Neural progenitor cell (in vitro differentiated cells): ENCODE measurements around the gene CENPB. TPM values are rescaled to one million over a fixed set of nuclear protein-coding genes. Genes with fewer than 3 reads are reported as not detected.

ENCODE experiments used
- DNase-seq: peaks from one replicate; pipeline ENCODE4 v3.0.0-alpha.2; 2016; ENCODE audit warnings: low spot score
- H2AFZ ChIP-seq: fragments of 200-600 bp; sonication (generic); replicated peaks from 2 replicates; pipeline ENCODE4 v1.6.1; 2016; ENCODE audit warnings: antibody characterized with exemption
- H3F3A ChIP-seq: fragments of 200-600 bp; sonication (generic); 2 replicates; pipeline ENCODE4 v1.6.1; 2016; ENCODE audit warnings: antibody characterized with exemption, low read depth
- H3K27ac ChIP-seq: fragments of 200-600 bp; sonication (generic); 2 replicates; pipeline ENCODE4 v1.5.1; 2016; ENCODE audit warnings: mild to moderate bottlenecking
- H3K27me3 ChIP-seq: fragments of 200-600 bp; sonication (generic); 2 replicates; pipeline ENCODE4 v1.6.1; 2016; ENCODE audit warnings: mild to moderate bottlenecking, moderate library complexity
- H3K36me3 ChIP-seq: fragments of 200-600 bp; sonication (generic); 2 replicates; pipeline ENCODE4 v1.5.1; 2016
- H3K4me1 ChIP-seq: fragments of 200-600 bp; sonication (generic); 2 replicates; pipeline ENCODE4 v1.6.1; 2016; ENCODE audit warnings: mixed run types
- H3K4me2 ChIP-seq: fragments of 200-600 bp; sonication (generic); 2 replicates; pipeline ENCODE4 v1.6.1; 2016
- H3K4me3 ChIP-seq: fragments of 200-600 bp; sonication (generic); 2 replicates; pipeline ENCODE4 v1.5.1; 2016
- H3K79me2 ChIP-seq: fragments of 200-600 bp; sonication (generic); 2 replicates; pipeline ENCODE4 v1.6.1; 2016; ENCODE audit warnings: low read depth
- H3K9ac ChIP-seq: fragments of 200-600 bp; sonication (generic); 2 replicates; pipeline ENCODE4 v1.6.1; 2016
- H3K9me3 ChIP-seq: fragments of 200-600 bp; sonication (generic); 2 replicates; pipeline ENCODE4 v1.5.1; 2016; ENCODE audit warnings: low read depth
- H4K20me1 ChIP-seq: fragments of 200-600 bp; sonication (generic); 2 replicates; pipeline ENCODE4 v1.6.1; 2016; ENCODE audit warnings: low read depth
- H3K27ac Mint-ChIP-seq: 3 replicates; pipeline ENCODE4 v1.8.0; 2021; ENCODE audit warnings: mixed read lengths
- H3K27me3 Mint-ChIP-seq: 2 replicates; pipeline ENCODE4 v1.8.0; 2022; ENCODE audit warnings: low read depth, mild to moderate bottlenecking, inconsistent platforms, moderate library complexity, mixed read lengths; ENCODE audit not compliant: insufficient read depth
- H3K36me3 Mint-ChIP-seq: 3 replicates; pipeline ENCODE4 v1.8.0; 2021; ENCODE audit warnings: mixed read lengths
- H3K4me1 Mint-ChIP-seq: 3 replicates; pipeline ENCODE4 v1.8.0; 2021; ENCODE audit warnings: mixed read lengths
- H3K4me3 Mint-ChIP-seq: 3 replicates; pipeline ENCODE4 v1.8.0; 2021; ENCODE audit warnings: mild to moderate bottlenecking, moderate library complexity, mixed read lengths
- H3K9me3 Mint-ChIP-seq: 3 replicates; pipeline ENCODE4 v1.8.0; 2020; ENCODE audit warnings: mixed read lengths
- CTCF ChIP-seq: fragments of 200-600 bp; sonication (generic); IDR thresholded peaks from 2 replicates; pipeline ENCODE4 v1.5.1; 2017; ENCODE audit warnings: antibody characterized with exemption, mild to moderate bottlenecking
- EZH2 ChIP-seq: fragments of 200-600 bp; sonication (generic); IDR thresholded peaks from 2 replicates; pipeline ENCODE4 v1.6.1; 2017; ENCODE audit warnings: antibody characterized with exemption, mild to moderate bottlenecking, moderate library complexity
- EZH2phosphoT487 ChIP-seq: fragments of 200-600 bp; sonication (generic); IDR thresholded peaks from 2 replicates; pipeline ENCODE4 v1.6.1; 2017; ENCODE audit warnings: antibody characterized with exemption
- total RNA-seq: library from RNA; depleted of rRNA; stranded (reverse); fragments of >200 nt; gene quantifications from 2 replicates; pipeline ENCODE4 v1.2.3, GENCODE V29; 2015; ENCODE audit warnings: low replicate concordance

The CENPB gene
- total RNA-seq, 1 donor from 2014 or later, result 5.0 TPM

- Mint-ChIP-seq H3K27ac (no peak overlapping the region), H3K36me3 (peaks cover 19% of the 10 kb centered on the region), H3K9me3 (no peaks in the 10 kb centered on the region), H3K27me3 (peaks cover 2% of the 10 kb centered on the region), H3K4me3 (no peak overlapping the region), H3K4me1 (peaks cover 10% of the 10 kb centered on the region)
- Histone ChIP-seq H3F3A (peaks cover 16% of the 10 kb centered on the region), H3K79me2 (no peaks in the 10 kb centered on the region), H3K27me3 (no peaks in the 10 kb centered on the region), H3K4me2 (peak overlapping the region; percentile 46), H2AFZ (no peak overlapping the region), H3K27ac (peak overlapping the region; percentile 79), H3K9ac (no peak overlapping the region), H3K9me3 (no peaks in the 10 kb centered on the region), H3K4me1 (peaks cover 28% of the 10 kb centered on the region), H3K4me3 (peak overlapping the region; percentile 16), H4K20me1 (peaks cover 6% of the 10 kb centered on the region), H3K36me3 (no peaks in the 10 kb centered on the region)
- DNase-seq, result peak; percentile 63
- no peak for TF ChIP-seq EZH2
Measured at GRCh38 chr20:3760655-3761348, 25.7 kb downstream of the CENPB start.

GRCh38 chr20:3759884-3760283 is 26.7 kb downstream of the CENPB start:
- peaks cover 4% of the 10 kb centered on the region for H3K4me1 Mint-ChIP-seq
- H3K36me3 Mint-ChIP-seq, result peaks cover 19% of the 10 kb centered on the region
- TF ChIP-seq EZH2phosphoT487 (no peak), CTCF (no peak), EZH2 (no peak)
- peak overlapping the region; percentile 91 for H3K27ac Mint-ChIP-seq
- DNase-seq, result no peak
- peaks cover 2% of the 10 kb centered on the region for H3K27me3 Mint-ChIP-seq
- Histone ChIP-seq H3F3A (peaks cover 16% of the 10 kb centered on the region), H3K4me3 (no peak overlapping the region), H3K36me3 (no peaks in the 10 kb centered on the region), H3K4me1 (peaks cover 28% of the 10 kb centered on the region), H3K27ac (peak overlapping the region; percentile 79), H3K27me3 (no peaks in the 10 kb centered on the region), H3K79me2 (no peaks in the 10 kb centered on the region), H4K20me1 (no peaks in the 10 kb centered on the region), H3K9ac (no peak overlapping the region), H3K9me3 (no peaks in the 10 kb centered on the region), H2AFZ (no peak overlapping the region), H3K4me2 (peak overlapping the region; percentile 46)
- no peaks in the 10 kb centered on the region for H3K9me3 Mint-ChIP-seq
- H3K4me3 Mint-ChIP-seq, result peak overlapping the region; percentile 62

- H3K9ac ChIP-seq, result no peak overlapping the region
- H2AFZ ChIP-seq, result no peak overlapping the region
- Mint-ChIP-seq H3K9me3 (no peaks in the 10 kb centered on the region), H3K4me1 (peaks cover 4% of the 10 kb centered on the region), H3K27ac (peak overlapping the region; percentile 91), H3K36me3 (peaks cover 21% of the 10 kb centered on the region), H3K27me3 (no peaks in the 10 kb centered on the region), H3K4me3 (peak overlapping the region; percentile 62)
- H3K27ac ChIP-seq, result no peak overlapping the region
- H3K9me3 ChIP-seq, result no peaks in the 10 kb centered on the region
- no peaks in the 10 kb centered on the region for H3K79me2 ChIP-seq
- no peaks in the 10 kb centered on the region for H4K20me1 ChIP-seq
- DNase-seq, result no peak
- TF ChIP-seq EZH2phosphoT487 (no peak), CTCF (no peak), EZH2 (no peak)
- H3K4me1 ChIP-seq, result peaks cover 28% of the 10 kb centered on the region
- peaks cover 16% of the 10 kb centered on the region for H3F3A ChIP-seq
- H3K27me3 ChIP-seq, result no peaks in the 10 kb centered on the region
- H3K4me2 ChIP-seq, result no peak overlapping the region
- H3K4me3 ChIP-seq, result no peak overlapping the region
- H3K36me3 ChIP-seq, result no peaks in the 10 kb centered on the region
Measured at GRCh38 chr20:3759316-3759823, 27.2 kb downstream of the CENPB start.

GRCh38 chr20:3758566-3758965 is 28.0 kb downstream of the CENPB start:
- no peak overlapping the region for H2AFZ ChIP-seq
- H3K9ac ChIP-seq, result no peak overlapping the region
- peaks cover 16% of the 10 kb centered on the region for H3F3A ChIP-seq
- no peak overlapping the region for H3K4me3 ChIP-seq
- DNase-seq, result no peak
- Mint-ChIP-seq H3K9me3 (no peaks in the 10 kb centered on the region), H3K4me1 (peaks cover 4% of the 10 kb centered on the region), H3K27me3 (no peaks in the 10 kb centered on the region), H3K36me3 (peaks cover 21% of the 10 kb centered on the region), H3K27ac (no peak overlapping the region), H3K4me3 (no peak overlapping the region)
- no peaks in the 10 kb centered on the region for H3K36me3 ChIP-seq
- H3K4me2 ChIP-seq, result no peak overlapping the region
- no peaks in the 10 kb centered on the region for H3K79me2 ChIP-seq
- H3K27me3 ChIP-seq, result no peaks in the 10 kb centered on the region
- H3K4me1 ChIP-seq, result peaks cover 28% of the 10 kb centered on the region
- no peak for TF ChIP-seq EZH2phosphoT487
- no peak for TF ChIP-seq EZH2
- TF ChIP-seq CTCF, result no peak
- no peaks in the 10 kb centered on the region for H4K20me1 ChIP-seq
- H3K27ac ChIP-seq, result no peak overlapping the region
- no peaks in the 10 kb centered on the region for H3K9me3 ChIP-seq
